ENCODE data around the gene GMIP.
"Not testable (repeated sequence)": the region's sequence is repeated elsewhere in the genome, so short reads cannot be mapped to it uniquely, and the experiment has no call there.

Gene GMIP

GRCh38 chr19:19643158-19644053, at the start of gene GMIP:
Gene GMIP, minus strand, starts transcription at chr19:19643657. Its CDS starts 128 bp downstream, at chr19:19643529.
- peak; percentile 73 for DNase-seq

- DNase-seq = no peak
Observed at GRCh38 chr19:19691683-19692082, 48.2 kb upstream of the GMIP start.

DNA sequence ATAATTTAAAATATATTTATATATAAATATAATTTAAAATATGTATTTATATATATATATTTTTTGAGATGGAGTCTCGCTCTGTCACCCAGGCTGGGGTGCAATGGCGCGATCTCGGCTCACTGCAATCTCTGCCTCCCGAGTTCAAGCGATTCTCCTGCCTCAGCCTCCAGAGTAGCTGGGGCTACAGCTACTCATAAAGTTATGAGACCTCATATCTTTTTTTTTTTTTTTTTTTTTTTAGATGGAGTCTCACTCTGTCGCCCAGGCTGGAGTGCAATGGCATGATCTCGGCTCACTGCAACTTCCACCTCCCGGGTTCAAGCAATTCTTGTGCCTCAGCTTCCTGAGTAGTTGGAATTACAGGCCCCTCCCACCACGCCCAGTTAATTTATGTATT, 45.6 kb upstream of the GMIP start:
- not testable (repeated sequence) for DNase-seq

GRCh38 chr19:19687090-19687489, 43.6 kb upstream of the GMIP start:
- DNase-seq = no peak

DNA sequence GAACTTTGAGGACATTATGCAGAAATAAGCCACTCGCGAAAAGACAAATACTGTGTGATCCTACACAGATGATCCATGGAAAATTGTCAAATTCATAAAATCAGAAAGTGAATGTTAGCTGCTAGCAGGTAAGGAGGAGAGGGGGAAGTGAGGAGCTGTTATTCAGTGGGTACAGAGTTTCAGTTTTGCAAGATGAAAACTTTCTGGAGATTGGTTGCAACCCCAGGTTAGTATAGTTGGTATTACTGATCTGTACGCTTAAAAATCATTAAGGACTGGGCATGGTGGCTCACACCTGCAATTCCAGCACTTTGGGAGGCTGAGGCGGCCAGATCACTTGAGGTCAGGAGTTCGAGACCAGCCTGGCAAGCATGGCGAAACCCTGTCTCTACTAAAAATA, 43.1 kb upstream of the GMIP start:
- DNase-seq = no peak

DNA sequence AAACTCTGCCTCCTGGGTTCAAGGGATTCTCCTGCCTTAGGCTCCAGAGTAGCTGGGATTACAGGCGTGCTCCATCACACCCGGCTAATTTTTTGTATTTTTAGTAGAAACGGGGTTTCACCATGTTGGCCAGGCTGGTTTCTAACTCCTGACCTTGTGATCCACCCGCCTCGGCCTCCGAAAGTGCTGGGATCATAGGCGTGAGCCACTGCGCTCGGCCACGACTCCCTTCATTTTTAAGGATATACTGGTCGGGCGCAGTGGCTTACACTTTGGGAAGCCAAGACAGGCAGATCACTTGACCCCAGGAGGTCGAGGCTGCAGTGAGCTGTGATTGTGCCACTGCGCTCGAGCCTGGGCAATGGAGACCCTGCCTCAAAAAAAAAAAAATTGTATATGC, 42.7 kb upstream of the GMIP start:
- not testable (repeated sequence) for DNase-seq

DNA sequence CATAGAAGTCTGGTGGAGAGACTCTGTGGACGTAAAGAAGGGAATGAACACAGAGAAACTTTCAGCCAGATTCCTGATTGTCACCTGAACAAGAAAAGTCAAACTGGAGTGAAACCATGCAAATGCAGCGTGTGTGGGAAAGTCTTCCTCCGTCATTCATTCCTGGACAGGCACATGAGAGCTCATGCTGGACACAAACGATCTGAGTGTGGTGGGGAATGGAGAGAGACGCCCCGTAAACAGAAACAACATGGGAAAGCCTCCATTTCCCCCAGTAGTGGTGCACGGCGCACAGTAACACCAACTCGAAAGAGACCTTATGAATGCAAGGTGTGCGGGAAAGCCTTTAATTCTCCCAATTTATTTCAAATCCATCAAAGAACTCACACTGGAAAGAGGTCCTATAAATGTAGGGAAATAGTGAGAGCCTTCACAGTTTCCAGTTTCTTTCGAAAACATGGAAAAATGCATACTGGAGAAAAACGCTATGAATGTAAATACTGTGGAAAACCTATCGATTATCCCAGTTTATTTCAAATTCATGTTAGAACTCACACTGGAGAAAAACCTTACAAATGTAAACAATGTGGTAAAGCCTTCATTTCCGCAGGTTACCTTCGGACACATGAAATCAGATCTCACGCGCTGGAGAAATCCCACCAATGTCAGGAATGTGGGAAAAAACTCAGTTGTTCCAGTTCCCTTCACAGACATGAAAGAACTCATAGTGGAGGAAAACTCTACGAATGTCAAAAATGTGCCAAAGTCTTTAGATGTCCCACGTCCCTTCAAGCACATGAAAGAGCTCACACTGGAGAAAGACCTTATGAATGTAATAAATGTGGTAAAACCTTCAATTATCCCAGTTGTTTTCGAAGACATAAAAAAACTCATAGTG, 36.0 kb upstream of the GMIP start:
- no peak for DNase-seq

- DNase-seq = no peak
Observed at GRCh38 chr19:19677579-19677978, 34.1 kb upstream of the GMIP start.

- DNase-seq = no peak
Observed at GRCh38 chr19:19674315-19674714, 30.9 kb upstream of the GMIP start.

GRCh38 chr19:19672816-19673215, 29.4 kb upstream of the GMIP start:
- no peak for DNase-seq

DNA sequence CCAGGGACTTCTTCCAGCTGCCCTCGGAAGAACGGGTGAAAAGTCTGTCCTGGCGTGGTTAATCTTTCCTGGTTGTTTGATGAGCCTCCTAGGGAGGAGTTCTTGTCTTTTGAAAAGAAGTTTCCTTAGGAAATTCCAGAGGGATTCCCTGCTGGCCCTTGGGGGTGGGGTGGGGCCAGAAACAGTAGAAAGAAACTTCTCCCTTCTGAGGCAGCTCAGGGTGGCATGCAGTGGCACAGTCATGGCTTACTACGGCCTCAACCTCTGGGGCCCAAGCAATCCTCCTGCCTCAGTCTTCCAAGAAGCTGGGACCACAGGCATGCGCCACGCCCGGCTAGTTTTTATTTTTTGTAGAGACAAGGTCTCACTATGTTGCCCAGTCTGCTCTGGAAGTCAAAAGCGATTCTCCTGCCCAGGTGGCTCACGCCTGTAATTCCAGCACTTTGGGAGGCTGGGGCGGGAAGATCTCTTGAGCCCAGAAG, 26.7 kb upstream of the GMIP start:
- DNase-seq = no peak

DNA sequence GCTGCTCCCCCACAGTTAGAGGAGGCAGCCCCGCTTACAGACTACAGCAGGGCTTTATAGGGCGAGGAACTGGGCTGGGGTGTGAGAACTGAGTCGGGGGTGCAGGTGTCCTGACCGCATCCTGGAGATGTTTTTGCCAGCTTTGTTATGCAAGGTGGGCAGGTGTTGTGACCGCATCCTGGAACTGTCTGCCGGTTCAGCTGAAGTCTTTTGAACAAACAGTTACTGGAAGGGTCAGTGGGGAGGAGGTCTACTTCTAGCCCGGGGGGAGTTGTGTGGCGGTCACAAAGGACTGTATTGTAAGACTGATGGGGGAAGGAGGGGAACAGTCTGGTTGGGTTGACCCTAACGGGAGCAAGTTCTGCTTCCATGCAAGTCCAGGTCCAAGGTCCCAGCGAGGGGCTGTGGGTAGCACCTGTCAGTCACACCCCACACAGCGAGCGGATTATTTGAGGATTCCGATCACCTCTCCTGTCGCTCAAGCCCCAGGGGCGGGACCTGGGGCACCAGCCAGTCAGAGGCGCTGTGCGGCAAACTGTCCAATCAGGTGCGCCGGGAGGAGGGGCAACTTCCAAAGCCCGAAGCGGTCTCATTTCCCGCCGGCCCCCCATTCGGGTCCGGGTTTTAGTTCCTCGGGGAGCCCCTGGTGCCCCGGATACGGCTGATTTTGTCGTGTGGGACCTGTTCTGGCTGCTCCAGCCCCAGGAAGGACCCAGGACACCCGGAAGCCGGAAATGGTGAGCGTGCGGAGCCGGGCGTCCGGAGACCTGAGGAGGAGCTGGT, 25.0 kb upstream of the GMIP start, which contains the start of gene ZNF101:
ZNF101 (plus strand) TSS at position 610 of the 783 bp plus-strand sequence; CDS start at position 735, 125 bp downstream.
- DNase-seq = peak; percentile 99

DNA sequence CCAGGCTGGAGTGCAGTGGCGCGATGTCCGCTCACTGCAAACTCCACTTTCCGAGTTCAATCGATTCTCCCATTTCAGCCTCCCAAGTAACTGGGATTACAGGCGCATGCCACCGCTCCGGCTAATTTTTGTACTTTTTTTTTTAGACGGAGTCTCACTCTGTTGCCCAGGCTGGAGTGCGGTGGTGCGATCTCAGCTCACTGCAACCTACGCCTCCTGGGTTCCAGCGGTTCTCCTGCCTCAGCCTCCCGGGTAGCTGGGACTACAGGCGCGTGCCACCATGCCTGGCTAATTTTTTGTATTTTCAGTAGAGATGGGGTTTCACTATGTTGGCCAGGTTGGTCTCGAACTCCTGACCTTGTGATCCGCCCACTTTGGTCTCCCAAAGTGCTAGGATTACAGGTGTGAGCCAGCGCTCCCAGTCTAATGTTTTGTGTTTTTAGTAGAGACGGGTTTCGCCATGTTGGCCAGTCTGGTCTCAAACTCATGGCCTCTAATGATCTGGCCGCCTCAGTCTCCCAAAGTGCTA, 22.0 kb upstream of the GMIP start:
- not testable (repeated sequence) for DNase-seq

- peak; percentile 99 for DNase-seq
Observed at GRCh38 chr19:19663256-19664120, 20.0 kb upstream of the GMIP start, which contains the start of gene ATP13A1. Gene ATP13A1, minus strand, starts transcription at chr19:19663676. Its CDS starts 10 bp downstream, at chr19:19663666.

- DNase-seq = peak; percentile 70
Observed at GRCh38 chr19:19662871-19663255, 19.4 kb upstream of the GMIP start.

DNA sequence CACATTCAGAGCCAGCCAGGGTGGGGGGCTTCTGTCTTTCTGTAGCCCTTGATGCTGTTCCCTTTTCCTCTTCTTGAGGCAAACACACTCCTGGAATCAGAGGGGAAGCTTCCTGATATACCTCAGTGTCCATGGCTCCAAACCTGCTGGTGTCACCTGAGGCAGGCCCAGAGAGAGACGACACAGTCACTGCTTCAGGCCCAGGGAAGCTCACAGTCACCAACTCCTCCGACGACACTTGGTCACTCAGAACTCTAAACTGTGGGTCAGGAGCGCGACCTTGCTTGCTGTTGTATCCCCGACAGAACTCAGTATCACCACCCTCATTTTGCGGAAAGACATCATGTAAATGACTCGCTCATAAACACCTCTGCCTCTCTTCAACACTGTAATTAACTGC, 18.9 kb upstream of the GMIP start:
- DNase-seq = no peak

GRCh38 chr19:19661675-19662251, 18.3 kb upstream of the GMIP start:
- peak; percentile 99 for DNase-seq

DNA sequence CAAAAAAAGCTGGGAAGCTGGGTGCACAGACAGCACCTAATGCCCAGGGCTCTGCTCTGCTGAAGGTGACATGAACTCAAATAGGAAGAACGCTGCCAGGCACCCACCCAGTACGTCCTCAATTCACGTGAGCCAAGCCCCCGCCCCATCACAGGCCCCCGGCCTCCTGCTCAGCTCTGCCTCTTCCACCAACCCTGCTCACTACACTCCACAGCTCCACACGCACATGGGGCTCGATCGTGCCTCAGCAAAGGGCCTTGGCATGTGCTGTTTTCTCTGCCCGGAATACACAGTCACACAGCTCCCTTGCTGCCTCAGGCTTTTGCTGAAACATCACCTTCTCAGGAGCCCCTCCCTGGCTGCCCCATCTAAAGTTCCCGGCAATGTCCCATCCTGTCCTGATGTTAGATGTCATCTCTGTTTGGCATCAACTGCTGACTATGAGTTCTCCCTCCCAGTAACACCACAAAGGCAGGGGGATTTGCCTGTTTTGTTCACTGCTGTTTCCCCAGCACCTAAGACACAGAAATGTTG, 17.8 kb upstream of the GMIP start:
- no peak for DNase-seq

GRCh38 chr19:19659646-19660245, 16.3 kb upstream of the GMIP start:
- DNase-seq = no peak

DNA sequence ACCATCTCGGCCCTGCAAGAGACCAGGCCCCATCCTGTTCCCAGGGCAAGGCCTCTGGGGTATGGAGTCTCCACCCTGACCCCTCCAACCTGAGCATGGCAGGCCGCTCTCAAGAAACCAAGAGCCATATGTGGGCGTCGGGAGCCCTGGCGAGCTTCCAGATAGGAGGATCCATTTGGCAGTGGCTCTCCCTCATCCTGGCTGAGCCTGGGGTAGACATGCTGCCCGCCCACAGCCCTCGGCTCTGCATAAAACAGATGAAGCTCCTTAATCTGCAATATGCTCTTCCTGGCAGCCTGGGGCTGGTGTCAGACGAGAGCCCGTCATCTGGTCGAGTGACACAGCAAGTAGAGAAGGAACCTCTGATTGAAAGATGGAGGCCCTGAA, 13.9 kb upstream of the GMIP start:
- no peak for DNase-seq
